Left renal pelvis (tissue), 4 donors: ENCODE data around the gene ZNF569. TPM values are rescaled to one million over a fixed set of nuclear protein-coding genes. Genes with fewer than 3 reads are reported as not detected.
A peak's percentile ranks its signal among the peaks of the same experiment; 100 is the strongest.
"Not testable (repeated sequence)": the region's sequence is repeated elsewhere in the genome, so short reads cannot be mapped to it uniquely, and the experiment has no call there.

Experiments used
- DNase-seq, 4 donors: peaks; one replicate each; pipeline ENCODE4 v3.0.0-alpha.2; 2013; ENCODE audit warnings: low read depth in 4 of 4, low spot score in 3 of 4
- polyA plus RNA-seq, 4 donors: library from polyadenylated mRNA; unstranded; fragments of 120-200 nt; gene quantifications; one replicate each; pipeline ENCODE4 v1.2.1, GENCODE V29; 2013; ENCODE audit not compliant: insufficient read length in 4 of 4

Gene ZNF569
- polyA plus RNA-seq, 4 donors, result 10.0 to 17.7 (median 12.1) TPM

- DNase-seq, result not testable (repeated sequence)
Observed at GRCh38 chr19:37406140-37406846, 61.0 kb downstream of the ZNF569 start.

- no peak for DNase-seq
Observed at GRCh38 chr19:37403403-37403802, 63.8 kb downstream of the ZNF569 start.

GRCh38 chr19:37401078-37401477, 66.2 kb downstream of the ZNF569 start:
- DNase-seq, result no peak

GRCh38 chr19:37391399-37391798, 75.8 kb downstream of the ZNF569 start:
- DNase-seq, result not testable (repeated sequence)

GRCh38 chr19:37389234-37389633, 78.0 kb downstream of the ZNF569 start:
- DNase-seq, result no peak

GRCh38 chr19:37370880-37371661, 96.2 kb downstream of the ZNF569 start, which contains the start of gene ZNF527:
Gene ZNF527, plus strand, starts transcription at chr19:37371099. Its CDS starts 3,100 bp downstream, at chr19:37374199.
- DNase-seq, result peak; percentile 90 to 94 (median 93)

- DNase-seq, result not testable (repeated sequence)
Observed at GRCh38 chr19:37370386-37370879, 96.8 kb downstream of the ZNF569 start.

- DNase-seq, result no peak
Observed at GRCh38 chr19:37362733-37363132, 104.5 kb downstream of the ZNF569 start.

- DNase-seq, result no peak
Observed at GRCh38 chr19:37361994-37362393, 105.2 kb downstream of the ZNF569 start.

Other genes with a start within 250 kb of the ZNF569 start
- 10 to 100 TPM; 12.0 to 13.6 (median 13.0) TPM for gene ZNF383, start 249.2 kb downstream of the ZNF569 start, polyA plus RNA-seq
- 10 to 100 TPM in 3 of 4 donors, 1 to 10 TPM in 1; 9.2 to 14.8 (median 10.5) TPM for gene ZNF527, start 96.3 kb downstream of the ZNF569 start, polyA plus RNA-seq
- 10 to 100 TPM in 3 of 4 donors, 1 to 10 TPM in 1; 9.5 to 12.3 (median 11.3) TPM for gene ZNF570, start 1.9 kb upstream of the ZNF569 start, polyA plus RNA-seq
- 10 to 100 TPM; 19.7 to 30.1 (median 21.5) TPM for gene ZNF793, start 39.5 kb upstream of the ZNF569 start, polyA plus RNA-seq
- gene ZNF571, start 127.3 kb upstream of the ZNF569 start, polyA plus RNA-seq, result 10 to 100 TPM in 3 of 4 donors, 1 to 10 TPM in 1; 9.0 to 12.1 (median 10.8) TPM
- gene ZNF540, start 127.4 kb upstream of the ZNF569 start, polyA plus RNA-seq, result 1 to 10 TPM; 3.5 to 5.0 (median 4.9) TPM
- gene ZFP30, start 188.0 kb upstream of the ZNF569 start, polyA plus RNA-seq, result 10 to 100 TPM; 21.1 to 26.2 (median 23.5) TPM